CD4-positive, CD25-positive, alpha-beta regulatory T cell (primary cell): ENCODE data around the gene TUBA8. TPM values are rescaled to one million over a fixed set of nuclear protein-coding genes. Genes with fewer than 3 reads are reported as not detected.

Experiments
- ATAC-seq, 2 donors: fragments of 150-1000 bp; cut with Tn5 transposase; one replicate each; pipeline ENCODE4 v1.10.0; 2021; ENCODE audit warnings: low read depth in 2 of 2, moderate number of reproducible peaks in 2 of 2, moderate library complexity in 1 of 2
- DNase-seq, 3 donors: peaks; one replicate each; pipeline versions ENCODE4 v3.0.0 to v3.0.0-alpha.2; 2012 to 2022; ENCODE audit warnings: mixed read lengths in 1 of 3
- H3K27ac ChIP-seq: one replicate; pipeline ENCODE4 v1.7.0; 2013; ENCODE audit warnings: mild to moderate bottlenecking, low read length; ENCODE audit not compliant: insufficient read depth, poor library complexity, severe bottlenecking
- H3K27me3 ChIP-seq: one replicate; pipeline ENCODE4 v1.7.0; 2013; ENCODE audit warnings: low read length; ENCODE audit not compliant: control insufficient read depth, insufficient read depth
- H3K36me3 ChIP-seq: one replicate; pipeline ENCODE4 v1.7.0; 2013; ENCODE audit warnings: mild to moderate bottlenecking, low read length, moderate library complexity; ENCODE audit not compliant: control insufficient read depth, insufficient read depth
- H3K4me1 ChIP-seq: 2 replicates; pipeline ENCODE4 v1.7.0; 2013; ENCODE audit warnings: mild to moderate bottlenecking, low read length; ENCODE audit not compliant: insufficient read depth, control insufficient read depth, poor library complexity, severe bottlenecking
- H3K4me3 ChIP-seq: one replicate; pipeline ENCODE4 v1.7.0; 2013; ENCODE audit warnings: low read depth, mild to moderate bottlenecking, low read length, moderate library complexity
- H3K9me3 ChIP-seq, 2 experiments: 1 replicate in 1 of 2; 2 replicates in 1 of 2; pipeline ENCODE4 v1.7.0; 2013; ENCODE audit warnings: low read length in 2 of 2, mild to moderate bottlenecking in 1 of 2, moderate library complexity in 1 of 2; ENCODE audit not compliant: control insufficient read depth in 2 of 2
- H3K27ac Mint-ChIP-seq, 3 donors: one replicate each; pipeline ENCODE4 v1.8.0; 2020 to 2022; ENCODE audit warnings: mild to moderate bottlenecking in 3 of 3, mixed read lengths in 3 of 3, moderate library complexity in 2 of 3
- H3K27me3 Mint-ChIP-seq: one replicate; pipeline ENCODE4 v1.8.0; 2022; ENCODE audit warnings: mild to moderate bottlenecking, mixed read lengths
- H3K36me3 Mint-ChIP-seq: one replicate; pipeline ENCODE4 v1.8.0; 2020; ENCODE audit warnings: mixed read lengths
- H3K4me1 Mint-ChIP-seq, 4 donors: one replicate each; pipeline ENCODE4 v1.8.0; 2020 to 2022; ENCODE audit warnings: mixed read lengths in 4 of 4, mild to moderate bottlenecking in 1 of 4
- H3K4me3 Mint-ChIP-seq, 4 donors: one replicate each; pipeline ENCODE4 v1.8.0; 2020 to 2022; ENCODE audit warnings: mild to moderate bottlenecking in 4 of 4, mixed read lengths in 4 of 4, moderate library complexity in 3 of 4
- H3K9me3 Mint-ChIP-seq, 7 donors: one replicate each; pipeline ENCODE4 v1.8.0; 2020 to 2022; ENCODE audit warnings: mixed read lengths in 7 of 7, mild to moderate bottlenecking in 3 of 7, moderate library complexity in 2 of 7
- polyA plus RNA-seq, 4 donors: library from polyadenylated mRNA; unstranded; fragments of 300-500 nt; fragmentation: Illumina TruSeq; gene quantifications; one replicate each; pipeline ENCODE4 v1.2.3, GENCODE V29; 2021
- total RNA-seq: library from RNA; stranded (reverse); gene quantifications from one replicate; pipeline ENCODE4 v1.2.3, GENCODE V29; 2022

Gene TUBA8
- total and polyA plus RNA-seq, 5 donors from 2014 or later = 0.15 to 2.3 (median 0.30) TPM

GRCh38 chr22:18144105-18144504 lies 33.5 kb downstream of the TUBA8 start:
- Mint-ChIP-seq H3K36me3 (no peaks in the 10 kb centered on the region), H3K27me3 (no peaks in the 10 kb centered on the region), H3K4me1 (peaks cover 4 to 15% (median 13%) of the 10 kb centered on the region in 4 donors), H3K4me3 (no peak overlapping the region), H3K27ac (no peak overlapping the region), H3K9me3 (no peaks in the 10 kb centered on the region)
- no peaks in the 10 kb centered on the region for H3K27me3 ChIP-seq
- H3K27ac ChIP-seq = no peak overlapping the region
- H3K4me3 ChIP-seq = no peak overlapping the region
- no peaks in the 10 kb centered on the region for H3K36me3 ChIP-seq
- DNase-seq = no peak
- ATAC-seq = no peak
- peaks cover 3% of the 10 kb centered on the region for H3K4me1 ChIP-seq
- no peaks in the 10 kb centered on the region for H3K9me3 ChIP-seq

GRCh38 chr22:18145676-18146388 lies 35.2 kb downstream of the TUBA8 start:
- Histone ChIP-seq H3K36me3 (no peaks in the 10 kb centered on the region), H3K4me3 (no peak overlapping the region), H3K9me3 (no peaks in the 10 kb centered on the region), H3K4me1 (peaks cover 14% of the 10 kb centered on the region), H3K27me3 (no peaks in the 10 kb centered on the region), H3K27ac (no peak overlapping the region)
- H3K4me3 Mint-ChIP-seq = peak overlapping the region in 1 of 4 donors; percentile 38
- peaks cover 9 to 28% (median 21%) of the 10 kb centered on the region in 4 donors for H3K4me1 Mint-ChIP-seq
- H3K9me3 Mint-ChIP-seq = no peaks in the 10 kb centered on the region
- H3K36me3 Mint-ChIP-seq = no peaks in the 10 kb centered on the region
- no peaks in the 10 kb centered on the region for H3K27me3 Mint-ChIP-seq
- DNase-seq (no peak), ATAC-seq (no peak)
- H3K27ac Mint-ChIP-seq = no peak overlapping the region

- Histone ChIP-seq H3K36me3 (no peaks in the 10 kb centered on the region), H3K27ac (no peak overlapping the region), H3K4me3 (no peak overlapping the region), H3K27me3 (no peaks in the 10 kb centered on the region), H3K9me3 (no peaks in the 10 kb centered on the region), H3K4me1 (peaks cover 19% of the 10 kb centered on the region)
- Mint-ChIP-seq H3K9me3 (no peaks in the 10 kb centered on the region), H3K27me3 (no peaks in the 10 kb centered on the region), H3K4me1 (peaks cover 14 to 33% (median 26%) of the 10 kb centered on the region in 4 donors), H3K4me3 (peak overlapping the region in 1 of 4 donors; percentile 38), H3K36me3 (no peaks in the 10 kb centered on the region), H3K27ac (no peak overlapping the region)
- ATAC-seq = no peak
- DNase-seq = no peak
Observed at GRCh38 chr22:18146389-18146753, 35.8 kb downstream of the TUBA8 start.

- Histone ChIP-seq H3K9me3 (no peaks in the 10 kb centered on the region), H3K36me3 (no peaks in the 10 kb centered on the region), H3K27me3 (no peaks in the 10 kb centered on the region), H3K27ac (no peak overlapping the region), H3K4me3 (no peak overlapping the region), H3K4me1 (peaks cover 23% of the 10 kb centered on the region)
- no peak for ATAC-seq
- Mint-ChIP-seq H3K27ac (peak overlapping the region in 2 of 3 donors; percentile 64 to 87), H3K4me3 (peak overlapping the region in 2 of 4 donors; percentile 18 to 99), H3K36me3 (no peaks in the 10 kb centered on the region), H3K9me3 (no peaks in the 10 kb centered on the region), H3K27me3 (no peaks in the 10 kb centered on the region), H3K4me1 (peaks cover 19 to 45% (median 36%) of the 10 kb centered on the region in 4 donors)
- no peak for DNase-seq
Observed at GRCh38 chr22:18147791-18148190, 37.2 kb downstream of the TUBA8 start.

GRCh38 chr22:18148293-18148965 lies 37.8 kb downstream of the TUBA8 start:
- no peak overlapping the region for H3K27ac ChIP-seq
- H3K27me3 ChIP-seq = no peaks in the 10 kb centered on the region
- H3K9me3 ChIP-seq = no peaks in the 10 kb centered on the region
- peaks cover 23% of the 10 kb centered on the region for H3K4me1 ChIP-seq
- Mint-ChIP-seq H3K9me3 (no peaks in the 10 kb centered on the region), H3K27ac (peak overlapping the region; percentile 25 to 93 (median 46)), H3K27me3 (no peaks in the 10 kb centered on the region), H3K4me1 (peaks cover 21 to 47% (median 38%) of the 10 kb centered on the region in 4 donors), H3K4me3 (peak overlapping the region; percentile 21 to 99 (median 70)), H3K36me3 (no peaks in the 10 kb centered on the region)
- no peak for ATAC-seq
- H3K4me3 ChIP-seq = no peak overlapping the region
- DNase-seq = no peak
- H3K36me3 ChIP-seq = no peaks in the 10 kb centered on the region

- no peak overlapping the region for H3K27ac ChIP-seq
- ATAC-seq = peak; percentile 38 to 39
- Mint-ChIP-seq H3K4me3 (peak overlapping the region; percentile 7 to 72 (median 56)), H3K36me3 (peaks cover 4% of the 10 kb centered on the region), H3K9me3 (no peaks in the 10 kb centered on the region), H3K27me3 (no peaks in the 10 kb centered on the region), H3K27ac (peak overlapping the region; percentile 65 to 95 (median 84)), H3K4me1 (peaks cover 21 to 51% (median 42%) of the 10 kb centered on the region in 4 donors)
- H3K4me3 ChIP-seq = no peak overlapping the region
- H3K36me3 ChIP-seq = no peaks in the 10 kb centered on the region
- H3K9me3 ChIP-seq = no peaks in the 10 kb centered on the region
- peaks cover 23% of the 10 kb centered on the region for H3K4me1 ChIP-seq
- H3K27me3 ChIP-seq = no peaks in the 10 kb centered on the region
- DNase-seq = peak in 1 of 3 donors; percentile 62
Observed at GRCh38 chr22:18152519-18152918, 41.9 kb downstream of the TUBA8 start.

GRCh38 chr22:18154821-18155390 lies 44.3 kb downstream of the TUBA8 start:
- Mint-ChIP-seq H3K36me3 (peaks cover 4% of the 10 kb centered on the region), H3K27ac (peak overlapping the region in 1 of 3 donors; percentile 85), H3K27me3 (no peaks in the 10 kb centered on the region), H3K9me3 (no peaks in the 10 kb centered on the region), H3K4me1 (peaks cover 21 to 35% (median 28%) of the 10 kb centered on the region in 4 donors), H3K4me3 (no peak overlapping the region)
- Histone ChIP-seq H3K27ac (no peak overlapping the region), H3K36me3 (no peaks in the 10 kb centered on the region), H3K9me3 (no peaks in the 10 kb centered on the region), H3K4me1 (peaks cover 16% of the 10 kb centered on the region), H3K27me3 (no peaks in the 10 kb centered on the region), H3K4me3 (no peak overlapping the region)
- no peak for ATAC-seq
- no peak for DNase-seq
